HEK293 (cell line): ENCODE measurements around the gene ARHGAP26.

Experiments used
- CTCF ChIA-PET: fragments of 350-600 bp; formaldehyde crosslinking; extraction: SDS; loops from one replicate; lab custom pipeline; 2021; ENCODE audit warnings: antibody characterized with exemption; lab: Yijun Ruan, JAX
- POLR2A ChIA-PET: fragments of 300-600 bp; formaldehyde crosslinking; extraction: SDS; loops from one replicate; lab custom pipeline; 2020; ENCODE audit warnings: antibody characterized with exemption, inconsistent platforms; lab: Yijun Ruan, JAX
- H3K27ac ChIP-seq: fragments of 200-500 bp; sonication (Bioruptor generic); 2 replicates; pipeline ENCODE4 v1.5.1; 2014; ENCODE audit warnings: low read depth, low read length, control low read depth, inconsistent platforms; ENCODE audit errors: extremely low read depth
- H3K36me3 ChIP-seq, 2 experiments: fragments of 200-500 bp in 1 of 2; sonication (Bioruptor generic) in 1 of 2; 1 replicate in 1 of 2; 2 replicates in 1 of 2; pipeline ENCODE4 v1.5.1; 2014 to 2017; ENCODE audit warnings: inconsistent platforms in 2 of 2, low read length in 2 of 2; ENCODE audit not compliant: control insufficient read depth in 2 of 2, insufficient read depth in 1 of 2
- H3K4me1 ChIP-seq: fragments of 200-500 bp; sonication (Bioruptor generic); 2 replicates; pipeline ENCODE4 v1.5.1; 2014; ENCODE audit warnings: mild to moderate bottlenecking, low read length, inconsistent platforms; ENCODE audit not compliant: control insufficient read depth, insufficient read depth
- H3K4me3 ChIP-seq: 2 replicates; pipeline ENCODE4 v1.5.1; 2011; ENCODE audit warnings: low read depth, mild to moderate bottlenecking, control low read depth, low read length, moderate library complexity
- H3K9me3 ChIP-seq: fragments of 200-500 bp; sonication (Bioruptor generic); 2 replicates; pipeline ENCODE4 v1.5.1; 2014; ENCODE audit warnings: low read depth, low read length, inconsistent platforms; ENCODE audit not compliant: control insufficient read depth, insufficient read depth
- BCL11B ChIP-seq: fragments of 450-650 bp; formaldehyde crosslinking; IDR thresholded peaks from 2 replicates; pipeline ENCODE4 v1.5.1; 2016; ENCODE audit warnings: low read depth, missing biosample characterization, missing genetic modification characterization
- FEZF1 ChIP-seq: fragments of 450-650 bp; formaldehyde crosslinking; IDR thresholded peaks from 2 replicates; pipeline ENCODE4 v1.5.1; 2016; ENCODE audit warnings: missing biosample characterization, missing genetic modification characterization
- GLI2 ChIP-seq: fragments of 450-650 bp; formaldehyde crosslinking; IDR thresholded peaks from 2 replicates; pipeline ENCODE4; 2017; ENCODE audit warnings: missing biosample characterization, missing genetic modification characterization, low read depth, borderline replicate concordance
- GLIS2 ChIP-seq: fragments of 450-650 bp; formaldehyde crosslinking; IDR thresholded peaks from 2 replicates; pipeline ENCODE4 v1.5.1; 2016; ENCODE audit warnings: missing biosample characterization, missing genetic modification characterization
- TCF7L2 ChIP-seq: IDR thresholded peaks from 2 replicates; pipeline ENCODE4 v1.6.1; 2011; ENCODE audit warnings: low read depth, mild to moderate bottlenecking, inconsistent platforms, low read length, moderate library complexity, borderline replicate concordance
- YY2 ChIP-seq: fragments of 450-650 bp; formaldehyde crosslinking; IDR thresholded peaks from 2 replicates; pipeline ENCODE4 v1.5.1; 2016; ENCODE audit warnings: missing biosample characterization, missing genetic modification characterization
- ZBTB17 ChIP-seq: fragments of 450-650 bp; formaldehyde crosslinking; IDR thresholded peaks from 2 replicates; pipeline ENCODE4 v1.5.1; 2016; ENCODE audit warnings: missing biosample characterization, missing genetic modification characterization
- ZBTB20 ChIP-seq: fragments of 450-650 bp; formaldehyde crosslinking; IDR thresholded peaks from 2 replicates; pipeline ENCODE4 v1.5.1; 2016; ENCODE audit warnings: missing biosample characterization, missing genetic modification characterization
- ZBTB48 ChIP-seq: fragments of 450-650 bp; formaldehyde crosslinking; IDR thresholded peaks from 2 replicates; pipeline ENCODE4 v1.5.1; 2016; ENCODE audit warnings: missing biosample characterization, missing genetic modification characterization
- ZNF174 ChIP-seq: fragments of 450-650 bp; formaldehyde crosslinking; IDR thresholded peaks from 2 replicates; pipeline ENCODE4 v1.5.0; 2017; ENCODE audit warnings: missing biosample characterization, mild to moderate bottlenecking, missing genetic modification characterization
- ZNF2 ChIP-seq: fragments of 450-650 bp; formaldehyde crosslinking; IDR thresholded peaks from 2 replicates; pipeline ENCODE4 v1.5.1; 2016; ENCODE audit warnings: missing biosample characterization, missing genetic modification characterization
- ZNF211 ChIP-seq: fragments of 450-650 bp; formaldehyde crosslinking; IDR thresholded peaks from 2 replicates; pipeline ENCODE4 v1.5.1; 2016; ENCODE audit warnings: low read depth, missing biosample characterization, missing genetic modification characterization
- ZNF266 ChIP-seq: fragments of 450-650 bp; formaldehyde crosslinking; IDR thresholded peaks from 2 replicates; pipeline ENCODE4 v1.5.1; 2016; ENCODE audit warnings: missing biosample characterization, missing genetic modification characterization, low read depth
- ZNF324 ChIP-seq: fragments of 450-650 bp; formaldehyde crosslinking; IDR thresholded peaks from 2 replicates; pipeline ENCODE4 v1.5.1; 2016; ENCODE audit warnings: missing biosample characterization, missing genetic modification characterization
- ZNF350 ChIP-seq: fragments of 450-650 bp; formaldehyde crosslinking; IDR thresholded peaks from 2 replicates; pipeline ENCODE4 v1.5.0; 2017; ENCODE audit warnings: missing biosample characterization, mild to moderate bottlenecking, missing genetic modification characterization
- ZNF391 ChIP-seq: fragments of 450-650 bp; formaldehyde crosslinking; IDR thresholded peaks from 2 replicates; pipeline ENCODE4 v1.5.1; 2016; ENCODE audit warnings: low read depth, missing biosample characterization, missing genetic modification characterization, borderline replicate concordance
- ZNF426 ChIP-seq: fragments of 450-650 bp; formaldehyde crosslinking; IDR thresholded peaks from 2 replicates; pipeline ENCODE4 v1.5.1; 2017; ENCODE audit warnings: missing biosample characterization, missing genetic modification characterization, mild to moderate bottlenecking, inconsistent platforms, moderate library complexity
- ZNF629 ChIP-seq: fragments of 450-650 bp; formaldehyde crosslinking; IDR thresholded peaks from 2 replicates; pipeline ENCODE4 v1.5.1; 2017; ENCODE audit warnings: missing biosample characterization, missing genetic modification characterization
- ZNF76 ChIP-seq: fragments of 450-650 bp; formaldehyde crosslinking; IDR thresholded peaks from 2 replicates; pipeline ENCODE4; 2016; ENCODE audit warnings: low read depth, missing biosample characterization, missing genetic modification characterization, borderline replicate concordance
- ZNF768 ChIP-seq: fragments of 450-650 bp; formaldehyde crosslinking; IDR thresholded peaks from 2 replicates; pipeline ENCODE4 v1.5.1; 2018; ENCODE audit warnings: missing biosample characterization, mild to moderate bottlenecking, missing genetic modification characterization
- ZNF777 ChIP-seq: fragments of 450-650 bp; formaldehyde crosslinking; IDR thresholded peaks from 2 replicates; pipeline ENCODE4 v1.5.1; 2017; ENCODE audit warnings: missing biosample characterization, missing genetic modification characterization, borderline replicate concordance
- ZNF843 ChIP-seq: fragments of 450-650 bp; formaldehyde crosslinking; IDR thresholded peaks from 2 replicates; pipeline ENCODE4 v1.5.1; 2016; ENCODE audit warnings: missing biosample characterization, missing genetic modification characterization
- TF ChIP-seq, protein P1 (sequence below): fragments of 450-650 bp; formaldehyde crosslinking; IDR thresholded peaks from 2 replicates; pipeline ENCODE4 v1.5.1; 2016; ENCODE audit warnings: missing biosample characterization, missing genetic modification characterization
- TF ChIP-seq, protein P2 (sequence below): fragments of 450-650 bp; formaldehyde crosslinking; IDR thresholded peaks from 2 replicates; pipeline ENCODE4 v1.5.1; 2016; ENCODE audit warnings: missing biosample characterization, missing genetic modification characterization
- TF ChIP-seq, protein P3 (sequence below): fragments of 450-650 bp; formaldehyde crosslinking; IDR thresholded peaks from 2 replicates; pipeline ENCODE4 v1.5.1; 2017; ENCODE audit warnings: missing biosample characterization, missing genetic modification characterization
- TF ChIP-seq, protein P4 (sequence below): fragments of 450-650 bp; formaldehyde crosslinking; IDR thresholded peaks from 2 replicates; pipeline ENCODE4 v1.5.1; 2017; ENCODE audit warnings: missing biosample characterization, missing genetic modification characterization
- TF ChIP-seq, protein P5 (sequence below): fragments of 450-650 bp; formaldehyde crosslinking; IDR thresholded peaks from 2 replicates; pipeline ENCODE4 v1.5.1; 2016; ENCODE audit warnings: missing biosample characterization, missing genetic modification characterization, low read depth

Gene ARHGAP26

DNA sequence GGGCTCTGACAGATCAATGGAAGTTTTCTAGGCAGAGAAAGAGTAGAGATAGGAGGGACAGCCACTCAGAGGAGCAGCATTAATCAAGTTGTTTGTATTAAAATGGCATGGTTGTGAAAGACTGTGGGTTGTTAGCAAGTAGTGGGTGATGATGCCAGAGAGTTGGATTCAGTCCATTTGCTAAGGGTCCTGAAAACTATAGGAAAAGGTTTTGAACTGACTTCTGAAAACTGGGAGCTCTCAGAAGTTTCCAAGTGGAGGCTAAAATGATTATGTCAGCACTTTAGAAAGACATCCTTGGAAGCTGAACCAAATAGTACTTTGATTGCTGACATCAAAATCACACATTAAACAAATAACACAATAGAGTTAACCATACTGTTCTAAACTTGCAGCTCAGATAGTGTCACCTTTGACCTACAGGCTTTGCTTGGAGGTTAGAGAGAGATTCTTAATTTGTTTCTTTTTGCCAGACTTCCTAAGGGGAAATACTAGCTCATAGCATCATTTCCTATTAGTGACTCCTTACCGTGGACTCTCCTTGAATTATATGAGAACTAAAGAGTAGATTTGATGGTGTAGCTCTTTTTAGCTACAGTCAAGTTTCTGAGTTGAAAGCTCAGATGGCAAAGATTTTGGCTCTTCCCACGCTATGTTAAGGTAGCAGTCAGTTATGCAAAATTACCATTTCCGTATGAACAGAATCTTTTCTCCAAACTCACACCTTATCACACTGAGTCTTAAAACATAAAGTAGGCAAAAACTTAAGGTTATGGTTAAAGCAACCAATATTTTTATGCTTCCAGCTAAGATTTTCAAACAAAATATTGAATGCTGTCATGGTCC, 356.2 kb downstream of the ARHGAP26 start (continued):
- no peak for TF ChIP-seq ZNF426 (tag by site-specific recombination)
- TF ChIP-seq ZNF211 (tag by site-specific recombination): no peak
- no peak for TF ChIP-seq ZNF768 (tag by site-specific recombination)
- no peak for TF ChIP-seq YY2 (tag by site-specific recombination)
- no peak for TF ChIP-seq TCF7L2
- TF ChIP-seq, protein P1, sequence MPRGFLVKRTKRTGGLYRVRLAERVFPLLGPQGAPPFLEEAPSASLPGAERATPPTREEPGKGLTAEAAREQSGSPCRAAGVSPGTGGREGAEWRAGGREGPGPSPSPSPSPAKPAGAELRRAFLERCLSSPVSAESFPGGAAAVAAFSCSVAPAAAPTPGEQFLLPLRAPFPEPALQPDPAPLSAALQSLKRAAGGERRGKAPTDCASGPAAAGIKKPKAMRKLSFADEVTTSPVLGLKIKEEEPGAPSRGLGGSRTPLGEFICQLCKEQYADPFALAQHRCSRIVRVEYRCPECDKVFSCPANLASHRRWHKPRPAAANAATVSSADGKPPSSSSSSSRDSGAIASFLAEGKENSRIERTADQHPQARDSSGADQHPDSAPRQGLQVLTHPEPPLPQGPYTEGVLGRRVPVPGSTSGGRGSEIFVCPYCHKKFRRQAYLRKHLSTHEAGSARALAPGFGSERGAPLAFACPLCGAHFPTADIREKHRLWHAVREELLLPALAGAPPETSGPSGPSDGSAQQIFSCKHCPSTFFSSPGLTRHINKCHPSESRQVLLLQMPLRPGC (tag by site-specific recombination): no peak
- TF ChIP-seq ZBTB48: no peak
- TF ChIP-seq, protein P2, sequence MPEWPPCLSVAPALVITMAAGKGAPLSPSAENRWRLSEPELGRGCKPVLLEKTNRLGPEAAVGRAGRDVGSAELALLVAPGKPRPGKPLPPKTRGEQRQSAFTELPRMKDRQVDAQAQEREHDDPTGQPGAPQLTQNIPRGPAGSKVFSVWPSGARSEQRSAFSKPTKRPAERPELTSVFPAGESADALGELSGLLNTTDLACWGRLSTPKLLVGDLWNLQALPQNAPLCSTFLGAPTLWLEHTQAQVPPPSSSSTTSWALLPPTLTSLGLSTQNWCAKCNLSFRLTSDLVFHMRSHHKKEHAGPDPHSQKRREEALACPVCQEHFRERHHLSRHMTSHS (tag by site-specific recombination): no peak

DNA sequence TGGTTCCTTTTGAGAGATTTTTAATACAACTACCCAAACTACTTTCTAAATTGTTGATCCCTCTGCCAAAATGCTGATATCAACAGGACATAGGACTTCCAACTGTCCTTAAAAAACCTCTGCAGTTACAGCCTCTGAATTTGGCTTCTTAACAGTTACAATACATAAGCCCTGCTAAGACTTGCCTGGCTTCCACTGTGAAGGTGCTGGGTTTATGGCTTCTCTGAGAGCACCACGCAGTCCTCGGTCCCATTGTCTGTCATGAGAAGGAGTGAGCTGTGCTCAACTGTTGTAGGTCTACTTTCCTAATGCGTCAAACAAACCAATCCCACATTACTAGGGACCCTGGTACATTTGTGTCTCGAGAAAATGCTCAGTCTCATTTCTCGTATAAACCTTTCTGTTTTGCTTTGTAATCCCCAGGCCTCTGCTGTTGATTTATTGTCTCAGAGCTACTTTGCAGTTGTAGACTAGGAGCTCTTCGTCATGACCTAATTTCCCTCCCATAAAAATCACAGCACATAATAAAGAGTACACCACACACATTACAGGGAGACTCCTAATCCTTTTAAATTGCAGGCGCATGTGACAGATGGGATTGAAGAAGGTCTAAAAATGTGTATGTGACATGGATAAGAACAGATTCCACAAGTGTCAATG, 358.4 kb downstream of the ARHGAP26 start:
- POLR2A ChIA-PET: no interaction called here
- H3K4me3 ChIP-seq: no peak overlapping the region
- CTCF ChIA-PET: interaction anchor here (0.7 to 0.8 kb wide), 2 partner anchors 210 to 343 kb away, joined by 3 read pairs; no protein-coding TSS in a partner anchor
- TF ChIP-seq, protein P3, sequence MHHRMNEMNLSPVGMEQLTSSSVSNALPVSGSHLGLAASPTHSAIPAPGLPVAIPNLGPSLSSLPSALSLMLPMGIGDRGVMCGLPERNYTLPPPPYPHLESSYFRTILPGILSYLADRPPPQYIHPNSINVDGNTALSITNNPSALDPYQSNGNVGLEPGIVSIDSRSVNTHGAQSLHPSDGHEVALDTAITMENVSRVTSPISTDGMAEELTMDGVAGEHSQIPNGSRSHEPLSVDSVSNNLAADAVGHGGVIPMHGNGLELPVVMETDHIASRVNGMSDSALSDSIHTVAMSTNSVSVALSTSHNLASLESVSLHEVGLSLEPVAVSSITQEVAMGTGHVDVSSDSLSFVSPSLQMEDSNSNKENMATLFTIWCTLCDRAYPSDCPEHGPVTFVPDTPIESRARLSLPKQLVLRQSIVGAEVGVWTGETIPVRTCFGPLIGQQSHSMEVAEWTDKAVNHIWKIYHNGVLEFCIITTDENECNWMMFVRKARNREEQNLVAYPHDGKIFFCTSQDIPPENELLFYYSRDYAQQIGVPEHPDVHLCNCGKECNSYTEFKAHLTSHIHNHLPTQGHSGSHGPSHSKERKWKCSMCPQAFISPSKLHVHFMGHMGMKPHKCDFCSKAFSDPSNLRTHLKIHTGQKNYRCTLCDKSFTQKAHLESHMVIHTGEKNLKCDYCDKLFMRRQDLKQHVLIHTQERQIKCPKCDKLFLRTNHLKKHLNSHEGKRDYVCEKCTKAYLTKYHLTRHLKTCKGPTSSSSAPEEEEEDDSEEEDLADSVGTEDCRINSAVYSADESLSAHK (tag by site-specific recombination): peak; percentile 93
- no peak for TF ChIP-seq ZNF266 (tag by site-specific recombination)
- TF ChIP-seq ZNF391: peak; percentile 90; the same call in 1 of the 2 replicates
- TF ChIP-seq, protein P4, sequence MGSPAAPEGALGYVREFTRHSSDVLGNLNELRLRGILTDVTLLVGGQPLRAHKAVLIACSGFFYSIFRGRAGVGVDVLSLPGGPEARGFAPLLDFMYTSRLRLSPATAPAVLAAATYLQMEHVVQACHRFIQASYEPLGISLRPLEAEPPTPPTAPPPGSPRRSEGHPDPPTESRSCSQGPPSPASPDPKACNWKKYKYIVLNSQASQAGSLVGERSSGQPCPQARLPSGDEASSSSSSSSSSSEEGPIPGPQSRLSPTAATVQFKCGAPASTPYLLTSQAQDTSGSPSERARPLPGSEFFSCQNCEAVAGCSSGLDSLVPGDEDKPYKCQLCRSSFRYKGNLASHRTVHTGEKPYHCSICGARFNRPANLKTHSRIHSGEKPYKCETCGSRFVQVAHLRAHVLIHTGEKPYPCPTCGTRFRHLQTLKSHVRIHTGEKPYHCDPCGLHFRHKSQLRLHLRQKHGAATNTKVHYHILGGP (tag by site-specific recombination): peak; percentile 10; the same call in 1 of the 2 replicates
- TF ChIP-seq ZNF2: peak; percentile 89
- TF ChIP-seq ZNF843 (tag by site-specific recombination): peak; percentile 95
- TF ChIP-seq ZNF76: peak; percentile 28; the same call in 1 of the 2 replicates
- peak; percentile 93 for TF ChIP-seq ZBTB20
- peak; percentile 80; the same call in 1 of the 2 replicates for TF ChIP-seq GLI2
- peak; percentile 77 for TF ChIP-seq ZBTB17 (tag by site-specific recombination)
- no peak for TF ChIP-seq ZNF777
- TF ChIP-seq FEZF1 (tag by site-specific recombination): peak; percentile 95
- no peak for TF ChIP-seq ZNF174 (tag by site-specific recombination)
- TF ChIP-seq BCL11B (tag by site-specific recombination): peak; percentile 82; the same call in 1 of the 2 replicates
- peak; percentile 92 for TF ChIP-seq ZNF629 (tag by site-specific recombination)
- no peak for TF ChIP-seq ZNF350 (tag by site-specific recombination)
- 0 out of 2 replicates have a peak, but pooled peaks have one; percentile 31 for TF ChIP-seq ZNF324
- TF ChIP-seq, protein P5, sequence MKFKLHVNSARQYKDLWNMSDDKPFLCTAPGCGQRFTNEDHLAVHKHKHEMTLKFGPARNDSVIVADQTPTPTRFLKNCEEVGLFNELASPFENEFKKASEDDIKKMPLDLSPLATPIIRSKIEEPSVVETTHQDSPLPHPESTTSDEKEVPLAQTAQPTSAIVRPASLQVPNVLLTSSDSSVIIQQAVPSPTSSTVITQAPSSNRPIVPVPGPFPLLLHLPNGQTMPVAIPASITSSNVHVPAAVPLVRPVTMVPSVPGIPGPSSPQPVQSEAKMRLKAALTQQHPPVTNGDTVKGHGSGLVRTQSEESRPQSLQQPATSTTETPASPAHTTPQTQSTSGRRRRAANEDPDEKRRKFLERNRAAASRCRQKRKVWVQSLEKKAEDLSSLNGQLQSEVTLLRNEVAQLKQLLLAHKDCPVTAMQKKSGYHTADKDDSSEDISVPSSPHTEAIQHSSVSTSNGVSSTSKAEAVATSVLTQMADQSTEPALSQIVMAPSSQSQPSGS (tag by site-specific recombination): peak; percentile 78
- TF ChIP-seq GLIS2 (tag by site-specific recombination): no peak

More for the DNA sequence above, 358.4 kb downstream of the ARHGAP26 start:
- Histone ChIP-seq H3K36me3 (no peaks in the 10 kb centered on the region), H3K4me1 (peaks cover 57% of the 10 kb centered on the region), H3K9me3 (no peaks in the 10 kb centered on the region), H3K27ac (peak overlapping the region; percentile 72)
